Left lung (tissue), 10 donors: Measurements from ENCODE around the gene GPR139. TPM values are rescaled to one million over a fixed set of nuclear protein-coding genes. Genes with fewer than 3 reads are reported as not detected.
A peak's percentile ranks its signal among the peaks of the same experiment; 100 is the strongest.

Source experiments
- ATAC-seq: fragments of 200-7000 bp; cut with Tn5 transposase; one replicate; pipeline ENCODE4 v1.9.1; 2020; ENCODE audit warnings: moderate library complexity
- DNase-seq, 4 donors: peaks; one replicate each; pipeline ENCODE4 v3.0.0-alpha.2; 2013 to 2020
- H3K27ac ChIP-seq, 2 donors: fragments of 200-600 bp; sonication (generic) in 1 of 2; one replicate each; pipeline versions ENCODE4 v1.5.0 to v1.8.0; 2020 to 2021
- H3K27me3 ChIP-seq, 2 donors: fragments of 200-600 bp; sonication (generic) in 1 of 2; one replicate each; pipeline versions ENCODE4 v1.5.0 to v1.8.0; 2020 to 2021
- H3K36me3 ChIP-seq, 2 donors: fragments of 200-600 bp; sonication (generic) in 1 of 2; one replicate each; pipeline versions ENCODE4 v1.5.0 to v1.8.0; 2020 to 2021
- H3K4me1 ChIP-seq, 2 donors: fragments of 200-600 bp; one replicate each; pipeline ENCODE4 v1.8.0; 2021
- H3K4me3 ChIP-seq, 2 donors: fragments of 200-600 bp; sonication (generic) in 1 of 2; one replicate each; pipeline versions ENCODE4 v1.5.0 to v1.8.0; 2020 to 2021; ENCODE audit warnings: mild to moderate bottlenecking in 1 of 2
- H3K9me3 ChIP-seq, 2 donors: fragments of 200-600 bp; sonication (generic) in 1 of 2; one replicate each; pipeline versions ENCODE4 v1.5.0 to v1.8.0; 2020 to 2021
- CTCF ChIP-seq, 2 donors: fragments of 200-600 bp; sonication (generic) in 1 of 2; IDR thresholded peaks; one replicate each; pipeline versions ENCODE4 v1.5.0 to v1.8.0; 2021; ENCODE audit warnings: antibody characterized with exemption in 2 of 2
- intact Hi-C, 2 donors: fragments of 100-400 bp; cut with DNase I; formaldehyde crosslinking; loops; one replicate each; pipeline versions ENCODE4 v1.11.2 to v1.14.2; 2022
- polyA plus RNA-seq, 6 donors: library from polyadenylated mRNA; unstranded; fragments of 120-200 nt; gene quantifications; one replicate each; pipeline ENCODE4 v1.2.1, GENCODE V29; 2013; ENCODE audit not compliant: insufficient read length in 6 of 6
- total RNA-seq, 2 donors: library from RNA; stranded (reverse); fragmentation: NEBNext Ultra II Directional; extraction: Animal tissue kit (Norgen Biotek cat#: 25700); gene quantifications; one replicate each; pipeline ENCODE4 v1.2.1, GENCODE V29; 2021
- donor health status: DM: no; HTN: yes; CAD: no.
- donor health status: DM: no; HTN: no; CAD: no.

Gene GPR139
- total and polyA plus RNA-seq, 8 donors: not detected

- ATAC-seq (no peak), DNase-seq (peak in 1 of 4 donors; percentile 43)
- no peaks in the 10 kb centered on the region for H3K4me1 ChIP-seq
- H3K27ac ChIP-seq: no peak overlapping the region
- H3K9me3 ChIP-seq: no peaks in the 10 kb centered on the region
- H3K27me3 ChIP-seq: no peaks in the 10 kb centered on the region
- H3K36me3 ChIP-seq: no peaks in the 10 kb centered on the region
- no peak overlapping the region for H3K4me3 ChIP-seq
- intact Hi-C loops: no loop called here
- no peak for TF ChIP-seq CTCF (IDR thresholded peaks at IDR 0.05)
These were observed 79.1 kb downstream of the GPR139 start for GRCh38 chr16:19994466-19995170.

- intact Hi-C loops: no loop called here
- no peaks in the 10 kb centered on the region for H3K36me3 ChIP-seq
- DNase-seq (no peak), ATAC-seq (no peak)
- no peak for TF ChIP-seq CTCF (IDR thresholded peaks at IDR 0.05)
- no peak overlapping the region for H3K27ac ChIP-seq
- no peak overlapping the region for H3K4me3 ChIP-seq
- no peaks in the 10 kb centered on the region for H3K4me1 ChIP-seq
- H3K27me3 ChIP-seq: no peaks in the 10 kb centered on the region
- H3K9me3 ChIP-seq: no peaks in the 10 kb centered on the region
These were observed 82.1 kb downstream of the GPR139 start for GRCh38 chr16:19991614-19992013.

GRCh38 chr16:19984135-19984534, 89.6 kb downstream of the GPR139 start:
- Histone ChIP-seq H3K27ac (no peak overlapping the region), H3K4me1 (no peaks in the 10 kb centered on the region), H3K4me3 (no peak overlapping the region), H3K36me3 (no peaks in the 10 kb centered on the region), H3K9me3 (no peaks in the 10 kb centered on the region), H3K27me3 (peaks cover 0 to 3% of the 10 kb centered on the region in 2 donors)
- DNase-seq (no peak), ATAC-seq (no peak)
- intact Hi-C loops: no loop called here
- TF ChIP-seq CTCF (IDR thresholded peaks at IDR 0.05): no peak

Other genes starting within 250 kb of the GPR139 start
- gene GPRC5B, start 189.0 kb downstream of the GPR139 start, total RNA-seq: 10 to 100 TPM; 10.3 to 14.1 TPM
- 10 to 100 TPM; 34.2 to 46.9 (median 40.9) TPM for gene GPRC5B, start 189.0 kb downstream of the GPR139 start, polyA plus RNA-seq